Body of pancreas (tissue), 4 donors: Measurements from ENCODE around the gene SLC38A1.

Experiments used
- POLR2A ChIP-seq, 3 donors: fragments of 450-650 bp; IDR thresholded peaks; one replicate each; pipeline ENCODE4 v1.6.1; 2016; ENCODE audit warnings: antibody characterized with exemption in 3 of 3, mild to moderate bottlenecking in 2 of 3
- TF ChIP-seq, protein P1 (sequence below), 7 experiments: fragments of 450-650 bp in 4 of 7; fragments of 200-600 bp in 3 of 7; sonication (generic) in 3 of 7; IDR thresholded peaks; one replicate each; pipeline ENCODE4 v1.5.1; 2016 to 2019; ENCODE audit warnings: antibody characterized with exemption in 7 of 7

DNA sequence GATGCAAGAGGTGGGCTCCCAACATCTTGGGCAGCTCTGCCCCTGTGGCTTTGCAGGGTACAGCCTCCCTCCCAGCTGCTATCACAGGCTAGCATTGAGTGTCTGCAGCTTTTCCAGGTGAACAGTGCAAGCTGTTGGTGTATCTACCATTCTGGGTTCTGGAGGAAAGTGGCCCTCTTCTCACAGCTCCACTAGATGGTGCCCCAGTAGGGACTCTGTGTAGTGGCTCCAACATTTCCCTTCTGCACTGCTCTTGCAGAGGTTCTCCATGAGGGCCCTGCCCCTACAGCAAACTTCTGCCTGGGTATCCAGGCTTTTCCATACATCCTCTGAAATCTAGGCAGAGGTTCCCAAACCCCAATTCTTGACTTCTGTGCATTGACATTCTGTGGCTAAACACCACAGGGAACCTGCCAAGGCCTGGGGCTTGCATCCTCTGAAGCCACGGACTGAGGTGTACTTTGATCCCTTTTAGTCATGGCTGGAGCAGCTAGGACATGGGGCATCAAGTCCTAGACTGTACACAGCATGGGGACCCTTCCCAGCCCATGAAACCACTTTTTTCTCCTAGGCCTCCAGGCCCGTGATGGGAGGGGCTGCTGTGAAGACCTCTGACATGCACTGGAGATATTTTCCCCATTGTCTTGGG is 24.0 kb upstream of the SLC38A1 start:
- TF ChIP-seq POLR2A (IDR thresholded peaks at IDR 0.05): no peak
- TF ChIP-seq, protein P1, sequence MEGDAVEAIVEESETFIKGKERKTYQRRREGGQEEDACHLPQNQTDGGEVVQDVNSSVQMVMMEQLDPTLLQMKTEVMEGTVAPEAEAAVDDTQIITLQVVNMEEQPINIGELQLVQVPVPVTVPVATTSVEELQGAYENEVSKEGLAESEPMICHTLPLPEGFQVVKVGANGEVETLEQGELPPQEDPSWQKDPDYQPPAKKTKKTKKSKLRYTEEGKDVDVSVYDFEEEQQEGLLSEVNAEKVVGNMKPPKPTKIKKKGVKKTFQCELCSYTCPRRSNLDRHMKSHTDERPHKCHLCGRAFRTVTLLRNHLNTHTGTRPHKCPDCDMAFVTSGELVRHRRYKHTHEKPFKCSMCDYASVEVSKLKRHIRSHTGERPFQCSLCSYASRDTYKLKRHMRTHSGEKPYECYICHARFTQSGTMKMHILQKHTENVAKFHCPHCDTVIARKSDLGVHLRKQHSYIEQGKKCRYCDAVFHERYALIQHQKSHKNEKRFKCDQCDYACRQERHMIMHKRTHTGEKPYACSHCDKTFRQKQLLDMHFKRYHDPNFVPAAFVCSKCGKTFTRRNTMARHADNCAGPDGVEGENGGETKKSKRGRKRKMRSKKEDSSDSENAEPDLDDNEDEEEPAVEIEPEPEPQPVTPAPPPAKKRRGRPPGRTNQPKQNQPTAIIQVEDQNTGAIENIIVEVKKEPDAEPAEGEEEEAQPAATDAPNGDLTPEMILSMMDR (IDR thresholded peaks at IDR 0.05): no peak
